GM23248 (cell line): ENCODE data around the gene ROR1.

Source experiments
- EZH2 ChIP-seq: fragments of 200-600 bp; sonication (generic); IDR thresholded peaks from 2 replicates; pipeline ENCODE4 v1.6.1; 2018; ENCODE audit warnings: antibody characterized with exemption, mild to moderate bottlenecking; ENCODE audit not compliant: insufficient read depth, poor library complexity, severe bottlenecking
- EZH2phosphoT487 ChIP-seq: fragments of 200-600 bp; sonication (generic); IDR thresholded peaks from 2 replicates; pipeline ENCODE4 v1.6.1; 2018; ENCODE audit warnings: antibody characterized with exemption, moderate library complexity, mild to moderate bottlenecking, low read depth; ENCODE audit not compliant: insufficient read depth

DNA sequence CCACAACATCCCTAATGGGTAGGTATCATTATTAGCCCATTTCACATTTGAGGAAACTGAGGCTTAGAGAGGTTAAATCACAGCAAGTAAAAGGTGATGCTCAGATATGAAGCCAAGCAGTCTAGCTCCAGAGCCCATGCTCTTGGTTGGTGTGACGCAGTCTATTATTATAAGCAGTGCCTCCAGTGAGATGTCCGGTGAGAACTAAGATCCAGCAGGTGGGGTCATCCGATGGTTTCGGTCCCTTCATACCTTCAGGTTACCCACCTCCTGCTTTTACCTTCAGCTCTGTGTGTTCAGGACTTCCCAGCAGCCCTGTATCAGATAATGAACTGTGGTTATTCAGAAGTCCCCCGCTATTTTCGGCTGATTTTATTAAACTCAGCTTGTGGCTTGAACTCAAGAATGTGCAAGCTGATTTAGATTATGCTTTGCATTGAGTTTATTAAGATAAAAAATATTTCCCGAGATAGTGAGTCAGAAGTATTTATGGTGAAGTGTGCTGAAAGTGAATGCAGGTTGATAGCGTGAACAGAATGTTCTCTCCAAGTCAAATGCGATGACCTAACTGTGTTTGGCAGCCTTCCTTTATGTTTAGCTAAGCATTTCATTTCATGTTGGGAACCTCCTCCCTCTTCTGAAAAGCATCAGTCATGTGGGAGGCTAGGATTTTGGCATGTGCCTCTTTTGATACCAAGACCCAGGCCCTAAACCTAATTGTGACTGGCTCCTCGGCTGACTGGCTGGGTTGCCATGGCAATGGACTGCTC is 268.7 kb downstream of the ROR1 start:
- TF ChIP-seq EZH2phosphoT487 = no peak
- TF ChIP-seq EZH2 = no peak
